DND-41 (cell line): ENCODE measurements around the gene UBE2E1.

Experiments
- CTCF ChIP-seq: IDR thresholded peaks from 2 replicates; pipeline ENCODE4 v1.5.1; 2012; ENCODE audit warnings: borderline replicate concordance, low read length, moderate library complexity, mild to moderate bottlenecking; ENCODE audit not compliant: poor library complexity, severe bottlenecking; ENCODE audit errors: extremely low read depth
- EZH2 ChIP-seq: IDR thresholded peaks from 3 replicates; pipeline ENCODE4 v1.6.1; 2012; ENCODE audit warnings: borderline replicate concordance, low read depth, mild to moderate bottlenecking, moderate library complexity, low read length, inconsistent platforms; ENCODE audit not compliant: severe bottlenecking

- no peak for TF ChIP-seq CTCF
- no peak for TF ChIP-seq EZH2
These were observed 30.4 kb upstream of the UBE2E1 start for GRCh38 chr3:23775254-23775909.
